Common myeloid progenitor, CD34-positive (primary cell): ENCODE measurements around the gene UBXN2A.
"Not testable (repeated sequence)": the region's sequence is repeated elsewhere in the genome, so short reads cannot be mapped to it uniquely, and the experiment has no call there.

ENCODE experiments used
- CTCF ChIA-PET: fragments of 350-600 bp; sonication (Branson Sonifier 250); formaldehyde crosslinking; loops from one replicate; lab custom pipeline; 2021; ENCODE audit warnings: antibody characterized with exemption; lab: Charles Lee
- POLR2A ChIA-PET: fragments of 350-600 bp; sonication (Branson Sonifier 250); formaldehyde crosslinking; loops from one replicate; lab custom pipeline; 2021; ENCODE audit warnings: antibody characterized with exemption; lab: Charles Lee
- DNase-seq, 3 donors: peaks; one replicate each; pipeline versions ENCODE4 v3.0.0 to v3.0.0-alpha.2; 2013
- H3K27ac ChIP-seq, 2 experiments: 1 replicate in 1 of 2; 2 replicates in 1 of 2; pipeline ENCODE4 v1.7.0; 2013; ENCODE audit warnings: inconsistent platforms in 2 of 2, low read length in 2 of 2, mild to moderate bottlenecking in 2 of 2, low read depth in 1 of 2, moderate library complexity in 1 of 2; ENCODE audit not compliant: severe bottlenecking in 2 of 2, insufficient read depth in 1 of 2, poor library complexity in 1 of 2
- H3K27me3 ChIP-seq, 5 experiments: replicated peaks in 2 of 5; 1 replicate in 3 of 5; 2 replicates in 2 of 5; pipeline versions ENCODE4 v1.6.1 to v1.7.0; 2013; ENCODE audit warnings: low read length in 4 of 5, mild to moderate bottlenecking in 2 of 5, moderate library complexity in 2 of 5, inconsistent platforms in 1 of 5; ENCODE audit not compliant: insufficient read depth in 5 of 5, control insufficient read depth in 4 of 5
- H3K36me3 ChIP-seq, 4 experiments: 1 replicate in 2 of 4; 2 replicates in 2 of 4; pipeline versions ENCODE4 v1.6.1 to v1.7.0; 2013; ENCODE audit warnings: low read length in 3 of 4, control low read depth in 1 of 4, mild to moderate bottlenecking in 1 of 4; ENCODE audit not compliant: control insufficient read depth in 4 of 4, insufficient read depth in 4 of 4
- H3K4me1 ChIP-seq, 4 experiments: 1 replicate in 3 of 4; 2 replicates in 1 of 4; pipeline versions ENCODE4 v1.6.1 to v1.7.1; 2013; ENCODE audit warnings: low read length in 3 of 4, mild to moderate bottlenecking in 3 of 4, control low read depth in 1 of 4, inconsistent platforms in 1 of 4, moderate library complexity in 1 of 4; ENCODE audit not compliant: control insufficient read depth in 4 of 4, insufficient read depth in 4 of 4; ENCODE audit errors: control extremely low read depth in 1 of 4
- H3K4me3 ChIP-seq, 7 experiments: 1 replicate in 4 of 7; 2 replicates in 3 of 7; pipeline versions ENCODE4 v1.5.1 to v1.7.0; 2013; ENCODE audit warnings: mild to moderate bottlenecking in 7 of 7, low read length in 6 of 7, moderate library complexity in 6 of 7, inconsistent platforms in 2 of 7, low read depth in 2 of 7, control low read depth in 1 of 7; ENCODE audit not compliant: insufficient read depth in 4 of 7, control insufficient read depth in 1 of 7; ENCODE audit errors: extremely low read depth in 1 of 7
- H3K9me3 ChIP-seq, 5 experiments: 1 replicate in 4 of 5; 2 replicates in 1 of 5; pipeline versions ENCODE4 v1.6.1 to v1.7.1; 2013; ENCODE audit warnings: low read length in 4 of 5, mild to moderate bottlenecking in 2 of 5, inconsistent platforms in 1 of 5, low read depth in 1 of 5, moderate library complexity in 1 of 5; ENCODE audit not compliant: control insufficient read depth in 4 of 5, insufficient read depth in 2 of 5; ENCODE audit errors: control extremely low read depth in 1 of 5
- WGBS: methylation state at CpG from one replicate; pipeline ENCODE4 v1.1.5; 2013; ENCODE audit not compliant: insufficient coverage; 5-methylcytosine and 5-hydroxymethylcytosine counted together

The UBXN2A gene

DNA sequence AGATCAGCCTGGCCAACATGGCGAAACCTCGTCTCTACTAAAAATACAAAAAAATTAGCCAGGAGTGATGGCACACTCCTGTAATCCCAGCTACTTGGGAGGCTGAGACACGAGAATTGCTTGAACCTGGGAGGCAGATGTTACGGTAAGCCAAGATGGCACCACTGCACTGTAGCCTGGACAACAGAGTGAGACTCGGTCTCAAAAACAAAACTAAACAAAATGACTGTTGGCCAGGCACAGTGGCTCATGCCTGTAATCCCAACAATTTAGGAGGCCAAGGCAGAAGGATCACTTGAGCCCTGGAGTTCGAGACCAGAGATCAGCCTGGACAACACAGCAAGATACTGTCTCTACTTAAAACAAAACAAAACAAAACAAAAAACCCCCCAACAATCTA, 102.9 kb downstream of the UBXN2A start:
- 100% methylated on average over 5 of the region's 6 CpGs for WGBS
- H3K36me3 ChIP-seq = peaks cover 10 to 16% (median 12%) of the 10 kb centered on the region in 4 experiments
- H3K4me3 ChIP-seq, H3K27me3 ChIP-seq, H3K27ac ChIP-seq, H3K9me3 ChIP-seq, DNase-seq: not testable (repeated sequence)
- peaks cover 5 to 16% (median 11%) of the 10 kb centered on the region in 4 experiments for H3K4me1 ChIP-seq
- POLR2A ChIA-PET = interaction anchor here (0.7 kb wide), 1 partner anchor 1064 kb away, joined by 4 read pairs; no protein-coding TSS in a partner anchor
- CTCF ChIA-PET = interaction anchor here (0.6 kb wide), 1 partner anchor 125 kb away, joined by 3 read pairs; no protein-coding TSS in a partner anchor

DNA sequence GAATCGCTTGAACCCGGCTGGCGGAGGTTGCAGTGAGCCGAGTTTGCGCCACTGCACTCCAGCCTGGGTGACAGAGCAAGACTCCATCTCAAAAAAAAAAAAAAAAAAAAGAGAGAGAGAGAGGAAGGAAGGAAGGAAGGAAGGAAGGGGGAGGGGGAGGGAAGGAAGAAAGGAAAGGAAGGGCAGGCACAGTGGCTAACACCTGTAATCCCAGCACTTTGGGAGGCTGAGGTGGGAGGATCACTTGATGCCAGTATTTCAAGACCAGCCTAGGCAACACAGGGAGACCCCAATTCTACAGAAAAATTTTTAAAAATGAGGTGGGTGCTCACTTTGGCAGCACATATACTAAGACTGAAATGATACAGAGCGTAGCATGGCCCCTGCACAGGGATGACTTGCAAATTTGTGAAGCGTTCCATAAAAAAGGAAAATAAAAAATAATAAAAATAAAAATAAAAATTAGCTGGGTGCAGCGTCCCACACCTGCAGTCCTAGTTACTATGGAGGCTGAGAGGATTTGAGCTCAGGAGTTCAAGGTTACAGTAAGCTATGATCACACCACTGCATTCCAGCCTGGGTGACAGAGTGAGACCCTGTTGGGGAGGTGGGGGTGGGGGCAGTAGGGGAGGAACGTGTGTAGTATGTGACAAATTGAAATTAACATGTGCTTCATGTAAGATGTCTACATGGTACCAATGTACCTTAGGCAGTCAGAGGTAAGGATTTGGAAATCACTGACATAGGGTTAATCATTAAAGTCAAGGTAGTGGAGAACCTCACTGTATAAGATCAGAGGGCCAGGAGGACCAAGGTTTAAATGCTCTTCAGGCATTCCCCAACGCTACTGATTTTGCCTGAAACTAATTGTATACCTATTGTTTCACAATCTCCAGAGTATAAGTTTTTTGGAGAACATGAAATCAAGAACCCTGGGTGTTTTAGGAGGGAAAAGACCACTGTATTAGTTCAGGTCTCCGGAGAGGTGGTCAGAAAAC, 105.5 kb downstream of the UBXN2A start:
- Histone ChIP-seq H3K36me3 (peaks cover 0 to 2% (median 0%) of the 10 kb centered on the region in 4 experiments), H3K27ac (no peak overlapping the region), H3K27me3 (peaks cover 0 to 26% (median 8%) of the 10 kb centered on the region in 5 experiments), H3K4me1 (peaks cover 5 to 34% (median 27%) of the 10 kb centered on the region in 4 experiments), H3K4me3 (peak overlapping the region in 6 of 7 experiments; percentile 2 to 94 (median 86)), H3K9me3 (no peaks in the 10 kb centered on the region)
- 88% methylated on average over 4 of the region's 11 CpGs for WGBS
- POLR2A ChIA-PET = interaction anchor here (1.3 kb wide), 1 partner anchor 31 kb away, joined by 12 read pairs; the partner anchor contains the start of gene SF3B6
- CTCF ChIA-PET = no interaction called here
- no peak for DNase-seq

DNA sequence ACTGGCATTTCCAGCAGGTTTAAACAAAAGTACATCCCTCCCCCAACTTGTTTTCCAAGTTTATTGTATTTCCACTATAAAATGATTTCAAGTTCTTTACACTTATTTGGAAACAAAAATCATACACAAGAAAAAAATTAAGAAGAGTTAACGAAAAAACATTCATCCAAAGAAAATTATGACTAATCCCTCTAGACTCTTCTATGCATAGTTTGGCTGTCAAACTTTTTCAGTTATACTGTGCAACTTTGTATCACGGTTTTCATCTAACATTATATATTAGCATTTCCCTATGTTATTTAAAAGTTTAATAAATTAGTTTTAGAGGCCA, 106.3 kb downstream of the UBXN2A start:
- Histone ChIP-seq H3K36me3 (peaks cover 0 to 2% (median 0%) of the 10 kb centered on the region in 4 experiments), H3K27ac (peak overlapping the region in 1 of 2 experiments; percentile 68), H3K9me3 (no peaks in the 10 kb centered on the region), H3K4me1 (peaks cover 5 to 34% (median 27%) of the 10 kb centered on the region in 4 experiments), H3K4me3 (peak overlapping the region in 6 of 7 experiments; percentile 81 to 94 (median 86)), H3K27me3 (peaks cover 0 to 31% (median 10%) of the 10 kb centered on the region in 5 experiments)
- ChIA-PET CTCF (interaction anchor here (0.9 to 1.8 kb wide), 4 partner anchors 12 to 37 kb away, joined by 3 to 15 read pairs (median 5); no protein-coding TSS in a partner anchor), POLR2A (interaction anchor here (1.3 kb wide), 1 partner anchor 30 kb away, joined by 12 read pairs; the partner anchor contains the start of gene SF3B6)
- WGBS = 0% methylated on average over 1 of the region's 2 CpGs
- peak in 1 of 3 donors; percentile 4 for DNase-seq

DNA sequence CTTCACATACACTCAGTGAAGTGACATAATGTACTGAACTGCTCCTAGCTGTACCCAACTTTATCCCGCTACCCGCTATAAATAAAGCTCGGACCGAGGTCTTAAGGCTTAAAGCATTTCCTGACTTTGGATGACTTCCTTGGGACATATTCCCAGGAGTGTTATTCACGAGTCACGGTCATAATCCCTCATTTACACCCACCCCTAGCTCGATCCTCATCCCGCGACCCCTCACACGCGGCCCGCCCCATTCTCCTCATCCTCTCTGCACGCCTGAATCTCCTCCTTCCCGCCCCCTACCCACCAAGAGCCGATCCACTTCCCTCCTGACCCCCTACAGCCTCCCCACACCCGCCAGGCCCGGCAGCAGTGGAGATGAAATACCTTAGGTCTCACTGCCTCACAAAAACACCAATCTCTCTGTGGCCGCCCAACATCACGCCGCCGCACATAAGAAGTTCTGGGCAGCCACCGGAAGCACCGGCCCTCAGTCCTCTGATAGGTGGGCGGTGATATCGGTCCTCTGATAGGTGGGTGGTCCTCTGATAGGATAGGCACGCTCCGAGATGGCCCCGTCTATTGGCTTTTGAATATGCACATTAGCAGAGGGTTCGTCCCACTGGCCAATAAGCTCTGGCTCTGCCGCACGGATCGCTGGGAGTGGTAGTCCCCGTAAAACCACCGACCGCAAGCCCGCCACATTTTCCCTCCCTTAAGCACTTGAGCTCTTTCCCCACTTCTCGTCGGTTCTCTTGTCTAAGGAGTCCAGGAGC, 106.9 kb downstream of the UBXN2A start, which contains the start of gene WDCP:
WDCP (minus strand) TSS at position 462 of the 773 bp plus-strand sequence. CDS start 7,897 bp downstream, outside the sequence.
- no peaks in the 10 kb centered on the region for H3K9me3 ChIP-seq
- peak; percentile 98 to 99 (median 98) for DNase-seq
- POLR2A ChIA-PET = interaction anchor here (0.6 to 1.3 kb wide), 3 partner anchors 30 to 77 kb away, joined by 3 to 12 read pairs (median 3); partner anchors contain the start of gene SF3B6
- H3K4me3 ChIP-seq = peak within 1 kb of the TSS; percentile 63 to 94 (median 85)
- peaks cover 0 to 37% (median 15%) of the 10 kb centered on the region in 5 experiments for H3K27me3 ChIP-seq
- H3K36me3 ChIP-seq = peaks cover 0 to 2% (median 0%) of the 10 kb centered on the region in 4 experiments
- CTCF ChIA-PET = interaction anchor here (0.5 to 1.8 kb wide), 10 partner anchors 12 to 280 kb away, joined by 3 to 15 read pairs (median 3); partner anchors contain the start of gene TP53I3
- WGBS = 0% methylated on average over 27 of the region's 38 CpGs
- peak within 1 kb of the TSS; percentile 58 to 68 for H3K27ac ChIP-seq
- peaks cover 5 to 34% (median 27%) of the 10 kb centered on the region in 4 experiments for H3K4me1 ChIP-seq

DNA sequence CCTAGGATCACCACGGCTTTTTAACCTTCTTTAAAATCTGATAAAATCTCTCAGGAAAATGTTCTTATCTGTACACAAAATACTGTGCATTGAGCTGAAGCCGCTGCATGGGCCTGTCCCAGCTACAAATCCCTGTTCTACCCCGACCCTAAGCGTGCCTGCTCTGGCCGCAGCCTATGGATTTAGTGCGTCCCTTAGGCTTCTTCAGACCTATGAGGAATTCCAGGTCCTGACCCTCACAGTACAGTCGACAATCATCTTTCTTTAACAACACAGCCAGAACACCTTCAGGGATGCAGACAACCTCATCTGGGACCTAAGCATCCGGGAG, 107.4 kb downstream of the UBXN2A start:
- WGBS = 58% methylated on average over 8 of the region's 8 CpGs
- Histone ChIP-seq H3K36me3 (peaks cover 0 to 2% (median 0%) of the 10 kb centered on the region in 4 experiments), H3K9me3 (no peaks in the 10 kb centered on the region), H3K27me3 (peaks cover 0 to 37% (median 15%) of the 10 kb centered on the region in 5 experiments), H3K27ac (no peak overlapping the region), H3K4me1 (peaks cover 5 to 34% (median 27%) of the 10 kb centered on the region in 4 experiments), H3K4me3 (peak overlapping the region in 2 of 7 experiments; percentile 93 to 94)
- POLR2A ChIA-PET = interaction anchor here (0.6 to 1.3 kb wide), 4 partner anchors 29 to 1018 kb away, joined by 3 to 12 read pairs (median 4); partner anchors contain the start of gene SF3B6
- DNase-seq = no peak
- CTCF ChIA-PET = interaction anchor here (0.7 to 1.8 kb wide), 9 partner anchors 12 to 224 kb away, joined by 3 to 15 read pairs (median 3); partner anchors contain the start of gene TP53I3

DNA sequence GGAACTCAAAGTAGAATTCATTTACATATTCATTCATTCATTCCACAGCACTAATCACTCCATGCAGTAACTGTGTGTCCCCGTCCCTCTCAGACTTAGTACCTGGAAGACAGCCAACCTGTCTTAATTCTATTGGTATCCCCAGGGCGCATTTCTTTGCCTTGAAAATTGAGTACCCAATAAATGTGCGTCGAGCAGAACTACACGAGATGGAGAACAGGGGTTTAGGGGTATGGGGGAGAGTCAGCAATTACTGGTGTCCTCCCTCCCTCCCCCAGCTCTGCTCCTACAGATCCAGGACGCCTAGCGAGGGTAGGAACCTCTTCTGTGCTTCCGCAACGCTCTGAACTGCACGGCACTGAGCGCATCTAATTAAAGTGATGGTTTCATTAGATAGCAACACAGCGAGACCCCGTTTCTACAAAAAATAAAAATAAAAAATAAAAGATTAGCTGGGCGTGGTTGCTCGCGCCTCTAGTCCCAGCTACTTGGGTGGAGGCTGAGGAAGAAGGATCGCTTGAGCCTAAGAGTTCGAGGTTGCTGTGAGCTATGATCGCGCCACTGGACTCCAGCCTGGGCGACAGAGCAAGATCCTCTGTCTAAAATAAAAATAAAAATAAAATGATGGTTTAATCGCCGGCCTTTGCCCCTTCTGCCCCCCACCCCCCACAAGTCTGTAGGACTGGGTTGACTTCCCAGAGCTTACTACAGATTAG, 108.7 kb downstream of the UBXN2A start:
- peaks cover 5 to 34% (median 27%) of the 10 kb centered on the region in 4 experiments for H3K4me1 ChIP-seq
- ChIA-PET POLR2A (no interaction called here), CTCF (interaction anchor here (1.2 to 1.6 kb wide), 2 partner anchors 11 to 38 kb away, joined by 3 to 5 read pairs; no protein-coding TSS in a partner anchor)
- H3K4me3 ChIP-seq = peak overlapping the region; percentile 38 to 79 (median 61)
- no peaks in the 10 kb centered on the region for H3K36me3 ChIP-seq
- no peaks in the 10 kb centered on the region for H3K9me3 ChIP-seq
- WGBS = 42% methylated on average over 6 of the region's 23 CpGs
- H3K27me3 ChIP-seq = peaks cover 0 to 37% (median 15%) of the 10 kb centered on the region in 5 experiments
- DNase-seq = peak in 1 of 3 donors; percentile 25
- H3K27ac ChIP-seq = no peak overlapping the region
